ENCODE measurements around the gene RIPOR3. TPM values are rescaled to one million over a fixed set of nuclear protein-coding genes. Genes with fewer than 3 reads are reported as not detected.
A peak's percentile ranks its signal among the peaks of the same experiment; 100 is the strongest.
"Not testable (repeated sequence)": the region's sequence is repeated elsewhere in the genome, so short reads cannot be mapped to it uniquely, and the experiment has no call there.

Gene RIPOR3
- total RNA-seq, 1 donor from 2014 or later, result 8.0 TPM

GRCh38 chr20:50605136-50605535 is 86.2 kb downstream of the RIPOR3 start:
- ATAC-seq (no peak), DNase-seq (no peak)
- intact Hi-C loops (cut with micrococcal nuclease), result no loop called here

- ATAC-seq (no peak), DNase-seq (no peak)
- intact Hi-C loops (cut with micrococcal nuclease), result no loop called here
Measured at GRCh38 chr20:50604451-50604850, 86.9 kb downstream of the RIPOR3 start.

GRCh38 chr20:50602432-50603088 is 88.8 kb downstream of the RIPOR3 start:
- DNase-seq (no peak), ATAC-seq (no peak)
- intact Hi-C loops (cut with micrococcal nuclease), result no loop called here

GRCh38 chr20:50601511-50602431 is 89.6 kb downstream of the RIPOR3 start:
- intact Hi-C loops (cut with micrococcal nuclease), result no loop called here
- DNase-seq (no peak), ATAC-seq (no peak)

- ATAC-seq (no peak), DNase-seq (peak; percentile 3)
- intact Hi-C loops (cut with micrococcal nuclease), result no loop called here
Measured at GRCh38 chr20:50600281-50600895, 91.0 kb downstream of the RIPOR3 start.

- DNase-seq; ATAC-seq; intact Hi-C loops (cut with micrococcal nuclease): not testable (repeated sequence)
Measured at GRCh38 chr20:50598768-50599167, 92.6 kb downstream of the RIPOR3 start.

GRCh38 chr20:50598074-50598473 is 93.3 kb downstream of the RIPOR3 start:
- intact Hi-C loops (cut with micrococcal nuclease), result no loop called here

GRCh38 chr20:50597406-50597969 is 93.9 kb downstream of the RIPOR3 start:
- intact Hi-C loops (cut with micrococcal nuclease), result no loop called here
- no peak for ATAC-seq
- DNase-seq, result no peak

More at GRCh38 chr20:50598074-50598473, 93.3 kb downstream of the RIPOR3 start:
- DNase-seq (no peak), ATAC-seq (no peak)

- ATAC-seq (no peak), DNase-seq (no peak)
- intact Hi-C loops (cut with micrococcal nuclease), result no loop called here
Measured at GRCh38 chr20:50596694-50597021, 94.7 kb downstream of the RIPOR3 start.

- intact Hi-C loops (cut with micrococcal nuclease), result no loop called here
- ATAC-seq (no peak), DNase-seq (peak; percentile 25)
Measured at GRCh38 chr20:50595988-50596693, 95.2 kb downstream of the RIPOR3 start.

- intact Hi-C loops (cut with micrococcal nuclease), result no loop called here
- DNase-seq (peak; percentile 24), ATAC-seq (no peak)
Measured at GRCh38 chr20:50595433-50595895, 95.9 kb downstream of the RIPOR3 start.

GRCh38 chr20:50594591-50595432 is 96.5 kb downstream of the RIPOR3 start:
- intact Hi-C loops (cut with micrococcal nuclease), result no loop called here
- DNase-seq (peak; percentile 21), ATAC-seq (no peak)

GRCh38 chr20:50594231-50594590 is 97.1 kb downstream of the RIPOR3 start:
- intact Hi-C loops (cut with micrococcal nuclease), result no loop called here
- no peak for ATAC-seq

GRCh38 chr20:50593005-50593335 is 98.4 kb downstream of the RIPOR3 start:
- ATAC-seq (peak; percentile 1), DNase-seq (peak; percentile 18)
- intact Hi-C loops (cut with micrococcal nuclease), result no loop called here

More at GRCh38 chr20:50594231-50594590, 97.1 kb downstream of the RIPOR3 start:
- DNase-seq, result peak; percentile 14

GRCh38 chr20:50592282-50593004 is 98.9 kb downstream of the RIPOR3 start:
- intact Hi-C loops (cut with micrococcal nuclease), result no loop called here
- DNase-seq (peak; percentile 91), ATAC-seq (peak; percentile 83)

GRCh38 chr20:50591233-50591852 is 100.0 kb downstream of the RIPOR3 start:
- intact Hi-C loops (cut with micrococcal nuclease), result no loop called here
- DNase-seq, result no peak
- ATAC-seq, result no peak

- ATAC-seq, result no peak
- DNase-seq, result peak; percentile 28
- intact Hi-C loops (cut with micrococcal nuclease), result no loop called here
Measured at GRCh38 chr20:50590348-50590664, 101.0 kb downstream of the RIPOR3 start.

Data from left ventricle myocardium superior (tissue), 1 donor.